Activated CD8-positive, alpha-beta memory T cell treated with anti-CD3 and anti-CD28 coated beads, Interleukin-2, amount 50 U/mL, for 1 hour (primary cell): Measurements from ENCODE around the gene PRRC2A.

Experiments
- DNase-seq: peaks from one replicate; pipeline ENCODE4 v3.0.0-alpha.2; 2020; ENCODE audit errors: extremely low read depth

PRRC2A gene

DNA sequence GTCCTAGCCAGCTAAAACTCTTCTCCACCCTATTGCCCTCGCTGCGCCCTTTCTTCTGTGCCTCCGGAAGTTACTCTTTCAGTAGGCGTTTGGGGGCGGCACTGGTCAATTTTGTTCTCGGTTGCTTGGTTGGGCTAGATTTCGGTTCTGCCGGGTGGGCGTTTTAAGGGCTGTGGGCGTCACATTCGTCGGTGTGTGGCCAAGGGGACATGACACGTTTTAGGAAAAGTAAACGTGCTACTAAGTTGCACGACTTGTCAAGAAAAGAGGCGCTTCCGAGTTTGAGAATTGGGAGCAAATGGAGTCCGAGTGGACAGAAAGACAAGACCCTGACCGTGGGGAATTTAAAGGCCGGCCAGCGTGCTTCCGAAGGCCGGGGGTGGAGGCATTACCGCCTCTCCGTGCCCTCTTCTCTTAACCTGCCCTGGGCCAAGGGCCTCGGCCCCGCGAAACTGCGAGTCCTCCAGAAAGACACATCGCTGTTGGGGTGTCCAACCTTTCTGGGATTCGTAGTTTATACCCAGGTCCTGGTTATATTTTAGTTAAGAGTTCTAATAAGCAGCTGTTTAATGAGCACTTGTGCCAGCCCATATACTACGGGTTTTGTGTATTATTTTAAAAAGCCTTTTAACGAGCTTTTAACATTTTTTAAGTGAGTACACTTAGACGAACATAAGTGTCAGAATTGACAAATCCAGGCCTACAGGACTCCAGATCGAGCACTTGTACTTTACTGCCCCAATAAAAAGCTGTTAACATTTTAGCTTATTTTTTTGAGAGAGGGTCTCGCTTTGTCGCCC, 32.6 kb downstream of the PRRC2A start:
- peak; percentile 73 for DNase-seq

DNA sequence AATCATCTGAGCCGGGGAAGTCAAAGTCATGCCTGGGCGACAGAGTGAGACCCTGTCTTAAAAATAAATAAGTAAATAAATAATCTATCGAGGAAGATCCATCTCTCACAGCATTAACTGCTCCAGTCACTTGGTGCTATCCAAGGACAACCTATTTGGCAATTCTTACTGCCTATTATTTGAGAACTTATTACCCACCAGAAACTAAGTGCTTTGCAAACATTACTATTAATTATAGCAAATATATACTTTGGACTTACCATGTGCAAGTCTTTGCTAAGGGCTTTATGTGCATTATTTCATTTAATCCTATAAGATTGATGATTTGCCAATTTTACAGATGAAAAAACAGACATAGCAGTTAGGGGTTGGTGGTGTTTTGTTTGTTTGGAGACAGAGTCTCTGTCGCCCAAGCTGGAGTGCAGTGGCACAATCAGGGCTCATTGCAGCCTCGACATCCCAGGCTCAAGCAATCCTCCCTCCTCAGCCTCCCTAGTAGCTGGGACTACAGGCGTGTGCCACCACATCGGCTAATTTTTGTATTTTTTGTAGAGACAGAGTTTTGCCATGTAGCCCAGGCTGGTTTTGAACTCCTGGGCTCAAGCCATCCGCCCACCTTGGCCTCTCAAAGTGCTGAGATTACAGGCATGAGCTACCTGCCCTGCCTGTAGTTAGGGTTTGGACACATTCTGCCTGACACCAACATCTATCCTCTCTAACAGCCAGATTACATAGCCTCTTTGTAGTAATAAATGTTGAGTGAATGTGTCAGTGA, 34.2 kb downstream of the PRRC2A start:
- no peak for DNase-seq

DNA sequence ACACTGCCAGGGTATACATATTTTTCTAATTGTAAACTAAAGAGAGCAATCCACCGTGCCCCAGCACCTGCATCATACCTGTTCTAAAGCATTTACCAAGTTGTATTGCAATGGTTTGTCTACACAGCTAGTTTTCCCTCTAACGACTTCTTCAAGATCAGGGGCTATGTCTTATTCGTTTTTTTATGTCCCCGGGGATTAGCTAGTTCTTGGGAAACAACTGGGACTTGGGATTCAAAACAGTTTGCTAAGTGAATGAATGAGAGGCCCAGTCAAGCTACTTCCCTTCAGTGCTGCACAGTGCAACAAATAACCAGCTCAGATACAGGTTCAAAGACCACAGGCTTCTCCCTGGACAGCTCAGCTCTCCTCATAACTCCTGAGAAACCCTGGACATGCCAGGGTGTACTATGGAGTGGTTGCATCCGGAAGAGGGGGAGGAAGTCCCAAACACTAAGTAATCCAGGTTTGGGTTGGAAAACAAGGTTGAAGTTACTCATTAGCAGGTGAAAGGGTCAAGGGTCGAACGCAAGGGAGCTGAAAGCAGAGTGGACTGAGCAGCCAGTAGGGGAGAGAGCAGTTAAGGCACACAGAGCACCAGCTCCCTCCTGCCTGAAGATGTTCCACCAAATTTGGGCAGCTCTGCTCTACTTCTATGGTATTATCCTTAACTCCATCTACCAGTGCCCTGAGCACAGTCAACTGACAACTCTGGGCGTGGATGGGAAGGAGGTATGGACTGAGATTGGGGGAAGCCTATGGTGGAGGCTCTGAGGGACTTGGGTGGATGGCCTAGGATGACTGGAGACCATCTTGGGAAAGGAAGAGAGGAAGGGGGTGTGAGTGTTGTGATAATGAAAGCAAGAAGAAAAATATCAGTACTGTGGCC, 35.1 kb downstream of the PRRC2A start, which contains the start of gene APOM:
TSS of gene APOM (plus strand) at position 546 of the 889 bp plus-strand sequence. CDS start at position 619, 73 bp downstream.
- no peak for DNase-seq

DNA sequence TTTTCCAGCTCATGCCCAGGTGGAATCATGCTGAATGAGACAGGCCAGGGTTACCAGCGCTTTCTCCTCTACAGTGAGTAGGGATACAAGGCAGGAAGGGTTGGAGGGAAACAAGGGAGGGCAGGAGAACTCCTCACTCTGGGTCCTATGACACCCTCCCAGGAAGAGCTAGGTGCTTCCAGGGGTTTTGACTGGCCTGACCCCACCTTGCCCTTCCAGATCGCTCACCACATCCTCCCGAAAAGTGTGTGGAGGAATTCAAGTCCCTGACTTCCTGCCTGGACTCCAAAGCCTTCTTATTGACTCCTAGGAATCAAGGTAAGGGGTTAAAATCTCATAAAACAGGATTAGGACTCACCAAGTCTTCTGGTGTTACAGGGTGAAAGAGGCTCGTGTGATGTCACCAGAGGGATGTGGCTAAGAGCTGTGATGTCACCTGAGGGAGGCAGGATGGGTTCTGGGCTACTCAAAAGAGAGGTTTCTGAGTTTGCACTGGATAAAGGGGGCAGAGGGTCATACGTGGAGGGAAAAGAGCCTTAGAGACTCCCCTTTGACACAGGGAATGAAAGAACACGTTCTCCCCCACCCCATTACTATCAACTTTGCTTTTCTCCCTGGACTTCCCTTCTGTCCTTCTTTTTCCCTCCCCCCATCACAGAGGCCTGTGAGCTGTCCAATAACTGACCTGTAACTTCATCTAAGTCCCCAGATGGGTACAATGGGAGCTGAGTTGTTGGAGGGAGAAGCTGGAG, 37.1 kb downstream of the PRRC2A start:
- no peak for DNase-seq

DNA sequence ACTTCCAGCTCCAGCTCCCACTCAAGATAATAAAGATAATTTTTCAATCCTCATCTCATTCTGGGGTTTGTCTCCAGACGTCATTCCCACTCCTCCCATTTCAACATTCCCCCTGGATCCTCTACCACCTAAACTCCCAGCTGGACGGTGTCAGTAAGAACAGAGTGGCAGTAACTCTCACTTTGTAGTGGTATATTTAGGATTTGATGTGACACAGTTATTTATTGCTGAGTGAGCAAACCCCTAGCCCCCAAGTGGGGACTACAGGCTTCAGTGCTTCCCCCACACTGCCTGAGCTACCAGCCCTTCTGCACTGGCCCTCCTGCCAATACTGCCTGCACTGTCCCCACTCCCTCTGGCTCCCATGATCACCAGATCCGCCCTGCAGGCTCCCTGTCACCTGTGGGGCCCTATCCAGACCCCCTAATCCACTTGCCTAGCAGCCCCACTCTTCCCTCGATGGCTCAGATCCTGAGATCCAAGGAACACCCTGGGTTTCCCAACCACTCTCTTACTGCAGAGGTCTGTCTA, 37.7 kb downstream of the PRRC2A start:
- no peak for DNase-seq

DNA sequence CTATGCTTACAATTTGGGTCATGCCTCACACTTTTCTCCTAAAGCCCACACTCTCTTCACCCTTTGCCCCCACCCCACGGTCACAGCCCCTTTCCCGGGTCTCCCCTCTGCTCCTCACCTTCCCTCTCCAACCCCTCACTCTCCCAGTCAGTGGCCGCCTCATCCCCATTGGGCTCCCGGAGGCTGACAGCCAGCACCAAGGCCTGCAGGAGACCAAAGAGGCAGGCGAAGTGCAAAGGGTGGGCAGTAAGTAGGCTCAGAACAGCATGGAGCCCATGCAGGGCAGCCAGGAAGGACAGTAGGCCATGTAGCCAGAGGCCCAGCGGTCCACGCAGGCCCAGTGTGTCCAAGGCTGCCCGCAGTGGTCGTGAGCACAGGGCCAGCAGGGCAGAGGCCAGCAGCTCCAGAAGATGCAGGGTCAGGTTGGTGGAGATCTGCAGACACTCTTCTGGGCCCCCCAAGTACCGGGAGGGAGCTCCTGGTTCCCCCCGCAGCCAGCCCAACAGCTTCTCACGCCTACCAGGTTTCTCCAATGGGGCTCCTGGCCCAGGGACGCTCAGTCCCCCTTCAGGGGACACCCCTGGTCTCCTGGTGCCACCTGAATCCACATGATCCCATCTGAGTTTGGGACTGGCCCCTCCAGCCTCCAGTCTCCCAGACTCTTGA, 38.6 kb downstream of the PRRC2A start:
- no peak for DNase-seq

DNA sequence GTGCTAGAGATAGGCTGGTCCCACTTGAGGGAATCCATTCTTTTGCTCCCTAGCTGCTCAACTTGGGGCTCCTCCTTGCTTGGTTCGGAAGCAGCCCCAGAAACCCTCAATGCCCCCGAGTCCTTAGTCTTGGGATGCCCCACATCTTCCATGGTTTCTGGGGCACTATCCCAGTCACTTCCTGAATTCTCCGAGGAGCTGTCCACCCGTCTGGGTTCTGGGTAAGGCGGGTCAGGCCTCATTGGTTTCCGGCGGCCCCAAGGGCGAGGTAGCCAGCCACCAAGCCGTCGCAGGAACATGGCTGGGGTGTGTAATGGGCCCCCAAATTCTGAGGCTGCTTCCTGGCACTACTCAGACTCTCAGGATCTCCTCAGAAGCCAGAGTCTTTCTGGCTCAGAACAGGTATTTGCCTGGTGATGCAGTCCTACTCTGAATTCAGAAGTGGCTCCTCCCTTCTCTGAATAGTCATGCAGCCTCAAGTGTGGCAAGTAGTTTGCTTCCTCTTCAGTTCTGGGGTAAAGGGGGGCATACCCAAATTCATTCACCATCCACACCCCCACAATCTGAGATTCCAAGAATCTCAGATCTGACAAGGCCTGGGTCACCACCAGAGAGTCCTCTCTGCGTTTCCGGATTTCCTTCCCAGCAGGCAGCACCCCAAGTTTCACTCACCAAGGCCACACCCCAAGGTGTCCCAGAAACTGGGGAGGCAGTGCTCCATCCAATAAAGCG, 39.3 kb downstream of the PRRC2A start:
- no peak for DNase-seq

DNA sequence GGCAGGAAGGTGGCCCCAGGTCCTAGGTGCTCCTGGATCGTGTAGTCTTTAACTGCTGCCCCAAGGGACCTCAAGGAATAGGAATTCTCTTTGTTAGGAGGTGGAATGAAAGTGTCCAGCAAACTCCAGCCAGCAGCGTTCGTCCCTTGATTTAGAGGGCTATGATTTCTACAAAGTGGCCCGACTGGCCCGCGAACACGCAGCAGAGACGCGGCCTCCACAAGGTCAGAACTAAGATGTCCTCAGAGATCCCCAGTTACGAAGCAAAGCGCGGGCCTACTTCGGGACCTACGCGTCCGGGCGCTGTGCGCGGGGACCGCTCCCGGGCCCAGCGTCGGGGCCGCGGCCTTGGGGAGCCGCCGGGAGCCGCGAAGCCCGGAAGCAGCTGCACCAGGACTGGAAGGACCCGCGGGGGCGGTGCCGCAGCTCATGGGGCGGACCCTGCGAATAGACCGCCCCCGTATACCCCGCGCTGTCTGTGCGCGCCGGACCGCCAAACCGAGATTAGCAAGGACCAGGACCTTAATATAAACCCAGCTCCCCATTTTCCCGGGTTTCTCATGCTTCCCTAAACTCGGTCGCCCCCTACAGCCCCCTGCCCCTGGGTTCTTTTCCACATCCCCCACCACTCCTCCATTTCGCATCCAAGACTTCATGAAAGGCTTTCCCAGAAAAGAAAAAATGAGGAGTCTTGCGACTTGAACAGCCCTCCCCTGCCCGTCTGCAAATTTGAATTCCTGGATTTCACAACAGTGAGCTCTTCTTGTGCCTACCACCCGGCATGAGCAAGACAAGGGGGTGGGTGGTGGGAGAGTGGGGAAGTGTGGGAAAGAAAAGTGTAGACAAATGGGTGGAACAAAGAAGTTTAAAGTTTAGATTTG, 40.1 kb downstream of the PRRC2A start, which contains the start of gene C6orf47:
TSS of gene C6orf47 (minus strand) at position 398 of the 881 bp plus-strand sequence. CDS start 831 bp downstream, outside the sequence.
- peak; percentile 40 for DNase-seq

DNA sequence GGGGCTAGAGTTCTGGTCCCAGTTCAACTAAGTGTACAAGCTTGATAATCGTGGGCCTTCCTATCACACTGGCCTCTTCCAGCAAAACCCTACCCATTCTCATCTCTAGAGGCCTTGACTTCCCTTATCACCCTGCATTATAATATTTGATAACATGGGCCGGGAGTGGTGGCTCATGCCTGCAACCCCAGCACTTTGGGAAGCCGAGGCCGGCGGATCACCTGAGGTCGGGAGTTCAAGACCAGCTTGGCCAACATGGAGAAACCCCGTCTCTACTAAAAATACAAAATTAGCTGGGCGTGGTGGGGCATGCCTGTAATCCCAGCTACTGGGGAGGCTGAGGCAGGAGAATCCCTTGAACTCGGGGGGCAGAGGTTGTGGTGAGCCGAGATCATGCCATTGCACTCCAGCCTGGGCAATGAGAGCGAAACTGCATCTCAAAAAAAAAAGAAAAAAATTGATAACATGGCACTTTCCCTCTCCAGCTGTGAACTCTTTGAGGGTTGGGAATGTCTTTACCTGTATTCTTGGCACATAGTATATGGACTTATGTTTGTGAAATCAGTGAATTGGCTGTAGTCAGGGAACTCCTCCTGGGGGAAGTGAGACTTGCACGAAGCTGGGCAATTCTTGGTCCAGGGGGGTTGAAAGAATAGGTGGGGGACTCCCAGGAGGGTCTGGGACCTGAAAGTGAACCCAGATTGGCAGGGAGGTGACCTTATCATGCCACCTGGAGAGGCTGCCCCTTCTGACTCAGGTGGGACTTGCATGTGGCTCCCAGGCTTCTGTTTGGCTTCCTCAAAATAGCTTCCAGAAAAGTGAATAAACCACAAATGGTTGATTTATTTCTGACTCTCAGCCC, 41.0 kb downstream of the PRRC2A start:
- DNase-seq: no peak

DNA sequence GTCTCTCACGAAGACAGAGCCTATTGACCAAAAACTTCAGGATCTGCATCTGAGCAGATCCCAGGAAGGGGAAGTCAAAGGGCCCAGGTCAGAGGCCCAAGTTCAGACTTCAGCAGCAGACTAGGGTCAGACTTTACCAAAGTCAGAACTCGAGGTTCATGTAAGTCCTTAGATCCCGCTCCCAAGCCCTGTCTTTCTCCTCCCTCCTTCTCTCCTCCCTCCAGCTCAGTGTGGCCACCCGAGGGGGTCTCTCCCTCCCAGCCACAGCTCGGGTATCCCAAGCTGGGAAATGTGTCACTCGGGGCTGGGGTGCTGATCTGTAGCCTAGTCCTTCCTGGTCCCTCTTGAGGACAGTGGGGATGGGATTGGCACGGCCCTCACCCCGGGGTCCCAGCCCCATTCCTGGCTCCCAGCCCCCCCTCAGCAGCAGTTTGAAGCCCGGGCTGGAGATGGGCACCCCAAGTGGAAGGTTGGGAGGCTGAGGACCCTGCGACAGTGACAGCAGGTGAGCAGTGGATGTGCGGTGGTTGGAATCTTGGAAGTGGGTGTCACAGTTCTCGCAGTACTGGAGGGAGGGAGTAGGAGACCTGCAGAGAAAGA, 41.7 kb downstream of the PRRC2A start:
- DNase-seq: no peak

DNA sequence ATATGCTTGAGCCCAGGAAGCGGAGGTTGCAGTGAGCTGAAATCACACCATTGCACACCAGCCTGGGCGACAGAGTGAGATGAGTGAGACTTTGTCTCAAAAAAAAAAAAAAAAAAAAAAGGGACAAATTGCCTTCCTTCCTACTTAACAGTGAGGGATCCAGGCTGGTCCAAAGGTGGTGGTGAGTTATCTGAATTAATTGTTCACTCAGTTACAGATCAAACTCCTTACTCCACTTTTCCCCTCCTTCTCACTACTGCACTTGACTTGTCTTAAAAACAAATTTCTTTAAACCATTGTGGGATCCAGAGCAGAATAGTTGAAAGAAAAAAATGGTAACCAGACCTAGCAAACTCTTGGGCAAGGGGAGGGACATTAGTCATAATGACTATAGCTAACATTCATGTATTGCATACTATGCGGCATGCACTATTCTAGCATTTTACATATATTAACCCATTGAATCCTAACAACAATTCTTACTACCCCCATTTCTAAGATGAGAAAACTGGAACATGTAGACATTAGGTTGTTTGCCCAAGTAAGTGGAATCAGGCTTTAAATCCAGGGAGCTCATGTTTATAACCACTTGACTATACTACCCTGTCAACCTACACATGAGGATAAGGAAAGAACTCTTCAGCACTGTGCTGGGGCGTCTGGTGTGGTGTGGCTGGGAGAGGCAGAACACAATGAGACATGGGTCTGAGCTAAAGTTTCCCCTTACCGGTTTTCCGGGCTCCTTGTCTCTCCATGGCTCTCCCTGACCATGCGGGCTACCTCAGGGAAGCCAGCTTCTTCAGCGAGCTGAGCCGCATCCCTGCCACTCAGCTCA, 42.8 kb downstream of the PRRC2A start:
- DNase-seq: no peak

DNA sequence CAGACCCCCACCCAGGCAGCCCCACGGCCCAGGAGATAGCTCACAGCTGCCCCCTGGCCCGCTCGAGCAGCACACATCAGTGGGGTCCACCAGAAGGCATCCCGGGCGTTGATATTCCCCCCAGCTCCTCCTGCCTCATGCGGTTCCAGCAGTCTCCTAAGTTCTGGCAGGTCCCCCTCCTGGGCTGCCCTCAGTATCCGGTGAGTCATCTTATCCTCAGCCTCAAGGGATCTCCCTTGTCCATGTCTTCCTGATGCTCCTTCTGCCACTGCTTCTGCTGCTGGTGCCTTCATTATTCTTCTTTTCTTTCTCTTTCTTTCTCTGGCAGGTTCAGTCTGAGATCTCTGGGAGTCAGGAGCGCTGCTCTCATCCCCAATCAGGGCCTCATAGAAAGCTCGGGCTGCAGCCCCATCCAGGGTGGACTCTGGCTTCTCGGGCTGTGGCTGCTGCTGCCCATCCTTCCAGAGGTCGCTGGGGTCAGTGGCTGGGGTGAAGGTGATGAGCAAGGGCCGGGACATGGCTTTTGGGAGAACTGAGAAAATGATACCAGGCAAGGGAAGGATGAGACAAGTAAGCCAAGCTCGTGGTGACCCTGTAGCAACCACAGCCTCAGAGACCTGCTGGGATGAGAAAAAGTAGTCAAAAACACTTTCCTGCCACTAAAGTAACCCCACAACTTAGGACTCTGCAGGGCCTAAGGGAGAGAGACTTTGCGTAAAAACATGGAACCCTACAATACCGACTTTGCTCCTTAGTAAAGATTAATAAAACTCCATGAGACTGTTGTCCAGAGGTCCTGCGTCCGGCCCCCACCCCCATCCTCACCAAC, 43.7 kb downstream of the PRRC2A start:
- no peak for DNase-seq

DNA sequence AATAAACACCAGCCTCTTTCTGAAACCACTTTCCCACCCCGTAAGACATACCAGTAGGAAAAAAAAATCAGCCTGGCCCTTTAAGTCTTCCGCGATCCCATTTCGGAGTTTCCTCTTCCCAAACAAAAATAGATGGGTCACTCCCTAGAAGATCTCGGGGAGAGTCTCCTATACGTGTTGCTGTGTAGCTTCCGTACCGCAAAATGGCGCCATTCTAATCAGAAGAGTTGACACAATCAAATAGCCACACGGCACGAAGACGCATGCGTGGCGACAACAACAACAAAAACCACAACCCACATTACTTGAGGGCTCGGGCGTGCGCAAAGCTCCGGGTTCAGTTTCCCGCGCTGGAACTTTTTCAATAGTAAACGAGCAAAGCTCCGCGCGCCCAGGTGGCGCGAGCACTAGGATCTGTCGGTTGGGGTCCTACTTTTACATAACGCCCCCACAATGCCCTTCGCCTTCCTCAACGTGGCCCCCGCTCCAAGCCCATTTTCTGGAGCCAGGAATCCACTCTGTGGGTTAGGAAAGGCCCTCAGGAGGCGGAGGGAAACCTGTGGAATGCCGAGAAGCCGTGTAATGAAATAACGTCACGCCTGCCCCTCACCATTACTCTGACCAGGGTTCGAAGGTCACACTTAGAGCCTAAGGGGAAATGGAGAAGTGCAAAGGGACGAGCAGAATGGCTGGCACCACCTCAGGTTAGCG, 44.4 kb downstream of the PRRC2A start, which contains the start of gene GPANK1:
TSS of gene GPANK1 (minus strand) at position 208 of the 711 bp plus-strand sequence. CDS start 519 bp downstream, outside the sequence.
- peak; percentile 76 for DNase-seq

DNA sequence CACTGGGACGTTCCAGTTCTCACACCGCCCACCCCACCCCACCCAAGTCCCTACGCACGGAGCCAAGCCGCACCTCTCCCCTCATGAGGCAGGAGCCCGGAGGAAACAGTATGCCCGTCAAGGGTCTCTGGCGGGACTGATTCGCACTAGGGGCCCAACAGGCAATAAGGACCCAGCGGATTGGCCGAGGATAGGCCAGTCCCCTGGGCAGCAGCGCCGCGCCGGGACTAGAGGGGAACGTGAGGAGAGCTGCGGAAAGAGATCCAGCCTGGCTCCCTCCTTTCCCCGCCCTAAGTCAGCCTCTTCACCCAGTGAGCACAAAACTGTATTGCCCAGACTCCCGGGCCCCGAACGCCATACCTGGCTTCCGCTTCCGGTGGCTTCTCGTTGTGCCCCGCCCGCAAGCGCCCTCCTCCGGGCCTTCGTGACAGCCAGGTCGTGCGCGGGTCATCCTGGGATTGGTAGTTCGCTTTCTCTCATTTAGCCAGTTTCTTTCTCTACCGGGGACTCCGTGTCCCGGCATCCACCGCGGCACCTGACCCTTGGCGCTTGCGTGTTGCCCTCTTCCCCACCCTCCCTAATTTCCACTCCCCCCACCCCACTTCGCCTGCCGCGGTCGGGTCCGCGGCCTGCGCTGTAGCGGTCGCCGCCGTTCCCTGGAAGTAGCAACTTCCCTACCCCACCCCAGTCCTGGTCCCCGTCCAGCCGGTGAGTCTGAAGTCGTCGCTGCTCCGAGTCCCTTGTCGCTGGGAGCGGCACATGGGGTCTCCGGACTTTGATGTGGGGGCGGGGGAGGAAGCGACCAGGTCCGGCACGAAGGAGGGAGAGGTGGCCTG, 45.2 kb downstream of the PRRC2A start, which contains the start of gene CSNK2B:
TSS of gene CSNK2B (plus strand) at position 580 of the 836 bp plus-strand sequence. CDS start 752 bp downstream, outside the sequence.
- DNase-seq: peak; percentile 96
